HG03520 (cell line): ENCODE data around the gene TNFRSF21.
"Not testable (repeated sequence)": the region's sequence is repeated elsewhere in the genome, so short reads cannot be mapped to it uniquely, and the experiment has no call there.

Experiments
- ATAC-seq: cut with Tn5 transposase; IDR thresholded peaks from one replicate; pipeline ENCODE4 v1.9.1; 2021; ENCODE audit warnings: mild to moderate bottlenecking, moderate library complexity; ENCODE audit not compliant: unreplicated experiment

Gene TNFRSF21

DNA sequence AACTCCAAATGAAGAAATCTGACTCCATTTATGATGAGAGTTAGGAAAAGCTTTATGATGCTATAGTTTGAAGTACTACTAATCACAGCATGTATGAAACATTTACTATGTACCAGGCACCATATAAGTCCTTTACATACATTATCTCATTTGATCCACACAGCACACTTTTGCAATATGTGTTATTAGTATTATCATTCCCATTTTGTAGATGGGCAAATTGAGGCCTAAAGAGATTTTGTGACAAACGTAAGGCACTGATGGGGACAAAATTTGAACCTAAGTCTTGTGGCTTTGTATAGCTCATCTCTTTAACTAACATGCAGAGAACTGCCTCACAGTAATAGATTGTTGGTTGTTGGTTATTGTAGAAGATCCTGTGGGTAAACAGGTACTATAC is 14.2 kb upstream of the TNFRSF21 start:
- no peak for ATAC-seq

DNA sequence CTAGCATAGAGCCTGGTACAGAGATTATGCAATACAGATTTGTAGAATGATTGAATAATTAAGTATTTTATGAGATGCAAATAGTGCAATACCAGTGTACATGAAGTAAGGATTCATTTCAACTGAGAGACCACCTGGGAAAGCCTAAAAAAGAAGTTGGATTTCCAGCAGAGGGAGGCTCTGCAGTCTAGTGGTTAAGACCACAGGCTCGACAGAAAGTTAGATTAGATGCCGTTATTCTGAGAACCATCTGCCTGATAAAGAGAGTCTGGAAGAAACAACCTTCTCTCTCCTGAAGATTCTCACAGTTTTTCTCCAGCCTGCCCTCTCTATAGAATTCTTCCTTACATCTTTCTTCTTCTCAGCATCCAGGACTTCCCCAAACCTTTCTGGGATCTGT is 13.6 kb upstream of the TNFRSF21 start:
- no peak for ATAC-seq

DNA sequence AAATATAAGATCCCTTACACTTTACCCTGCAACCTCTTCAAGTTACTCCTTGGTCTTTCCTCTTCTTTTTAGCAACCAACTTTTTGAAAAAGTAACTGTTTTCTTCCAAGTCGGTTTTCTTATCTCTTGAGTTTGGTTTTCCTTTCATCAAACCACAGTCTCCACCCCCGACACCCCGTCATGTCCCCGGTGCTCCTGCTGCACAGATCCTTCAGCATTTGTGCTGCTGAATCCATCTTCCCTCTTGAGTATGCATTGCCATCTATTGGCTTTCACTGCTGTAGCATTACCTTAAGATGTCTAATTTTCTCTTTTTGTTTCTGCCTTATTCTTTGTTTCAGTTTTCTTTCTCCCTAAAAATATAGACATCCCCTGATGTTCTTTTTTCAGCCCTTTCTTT is 11.9 kb upstream of the TNFRSF21 start:
- ATAC-seq: no peak

DNA sequence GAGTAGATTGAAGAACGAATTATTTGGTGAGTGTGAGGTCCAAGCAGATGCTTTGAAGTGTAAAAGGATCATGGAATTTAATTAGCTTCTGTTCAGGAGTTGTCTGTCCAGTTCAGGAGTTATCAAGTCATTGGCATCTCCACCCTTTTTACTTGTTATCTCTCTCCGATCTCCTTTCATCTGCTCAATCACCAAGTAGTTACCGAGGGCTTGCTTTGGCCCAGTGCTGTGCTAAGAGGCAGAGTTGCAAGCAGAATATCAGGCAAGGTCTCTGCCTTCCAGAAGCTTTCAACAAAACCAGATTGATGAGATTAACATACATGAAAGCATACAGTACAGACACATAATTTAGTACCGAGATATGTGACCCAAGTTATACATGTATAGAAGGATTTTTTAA is 10.2 kb upstream of the TNFRSF21 start:
- no peak for ATAC-seq

DNA sequence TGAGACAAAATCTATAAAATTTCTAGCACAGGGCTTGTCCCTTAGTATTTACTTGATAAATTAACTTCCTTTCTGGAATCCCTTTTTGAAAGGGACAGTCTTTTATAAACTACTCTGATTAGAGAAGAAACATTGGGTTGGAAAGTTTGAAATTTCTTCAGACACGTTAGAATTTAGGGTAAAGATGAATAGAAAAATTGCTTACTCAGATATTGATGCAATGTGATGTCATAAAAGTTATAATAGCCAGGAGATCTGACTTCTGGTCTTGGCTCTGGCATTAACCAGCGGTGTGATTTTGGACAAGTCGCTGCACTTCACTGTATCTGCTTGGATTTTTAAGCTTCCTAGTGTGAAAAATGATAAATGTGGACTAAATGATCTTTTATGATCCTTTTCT is 9.7 kb upstream of the TNFRSF21 start:
- no peak for ATAC-seq

DNA sequence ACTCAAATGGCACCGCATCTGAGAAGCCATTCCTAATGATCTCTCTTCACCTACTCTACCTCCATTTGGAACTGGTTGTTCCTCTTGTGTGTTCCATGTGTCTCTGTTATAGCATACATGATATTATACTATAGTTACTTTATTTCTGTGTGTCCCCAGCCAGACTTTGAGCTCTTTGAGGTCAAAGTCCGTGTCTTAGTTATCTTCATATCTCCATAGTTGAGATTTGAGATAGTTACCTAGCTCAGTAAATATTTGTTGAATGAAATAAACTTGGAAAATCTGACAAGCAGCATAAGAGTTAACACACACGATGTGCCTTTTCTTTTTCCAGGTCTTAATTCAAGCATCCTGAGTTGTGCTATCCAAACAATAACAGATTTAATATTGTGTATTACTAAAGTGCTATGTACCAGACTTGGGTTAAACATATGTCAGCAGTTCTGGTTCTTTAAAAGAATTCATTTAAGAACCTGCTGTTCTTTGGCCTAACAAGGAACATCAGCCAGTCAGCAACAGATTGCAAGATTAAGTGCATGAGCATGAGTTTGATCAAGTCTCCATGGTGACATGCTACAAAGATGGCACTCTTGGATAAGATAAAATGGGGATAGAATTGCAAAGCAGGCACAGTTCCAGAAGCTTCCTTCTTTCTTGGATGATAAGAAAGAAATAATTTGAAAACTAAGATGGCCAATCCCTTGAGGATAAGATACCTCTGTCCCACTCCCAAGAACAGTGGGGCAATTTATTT is 8.7 kb upstream of the TNFRSF21 start:
- no peak for ATAC-seq

DNA sequence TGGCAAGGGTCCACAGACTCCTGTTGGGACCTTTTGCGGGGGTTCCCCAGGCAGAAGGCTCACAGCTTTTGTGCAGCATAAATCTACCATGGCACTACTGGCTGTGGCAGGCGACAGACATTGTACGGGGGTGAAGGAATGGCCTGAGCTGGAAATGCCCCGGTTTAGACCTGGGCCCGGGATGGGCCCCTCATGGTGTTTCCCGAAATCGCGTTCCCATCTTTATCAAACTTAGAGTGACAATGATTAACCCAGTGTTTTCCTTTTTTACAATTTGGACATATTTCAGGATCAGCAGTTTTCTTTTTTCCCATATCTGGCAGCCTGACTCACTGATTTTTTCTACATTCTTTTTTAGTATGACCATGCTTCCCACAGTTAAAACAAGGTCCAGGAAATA is 5.5 kb upstream of the TNFRSF21 start:
- not testable (repeated sequence) for ATAC-seq

DNA sequence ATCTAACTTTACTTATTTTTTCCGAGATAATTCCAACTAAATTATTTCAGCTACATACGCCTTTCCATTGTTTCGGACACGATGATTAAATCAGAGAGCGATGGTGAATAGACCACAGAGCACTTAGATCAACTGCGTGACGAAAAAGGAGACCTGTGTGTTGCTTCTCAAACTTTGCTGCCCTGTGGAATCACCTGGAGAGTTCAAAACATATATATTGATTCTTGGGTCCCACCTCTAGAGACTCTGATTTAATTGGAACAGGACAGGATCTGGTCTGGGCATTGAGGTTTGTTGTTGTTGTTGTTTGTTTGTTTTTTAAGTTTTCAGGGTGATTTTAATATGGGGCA is 401 bp upstream of the TNFRSF21 start:
- no peak for ATAC-seq

DNA sequence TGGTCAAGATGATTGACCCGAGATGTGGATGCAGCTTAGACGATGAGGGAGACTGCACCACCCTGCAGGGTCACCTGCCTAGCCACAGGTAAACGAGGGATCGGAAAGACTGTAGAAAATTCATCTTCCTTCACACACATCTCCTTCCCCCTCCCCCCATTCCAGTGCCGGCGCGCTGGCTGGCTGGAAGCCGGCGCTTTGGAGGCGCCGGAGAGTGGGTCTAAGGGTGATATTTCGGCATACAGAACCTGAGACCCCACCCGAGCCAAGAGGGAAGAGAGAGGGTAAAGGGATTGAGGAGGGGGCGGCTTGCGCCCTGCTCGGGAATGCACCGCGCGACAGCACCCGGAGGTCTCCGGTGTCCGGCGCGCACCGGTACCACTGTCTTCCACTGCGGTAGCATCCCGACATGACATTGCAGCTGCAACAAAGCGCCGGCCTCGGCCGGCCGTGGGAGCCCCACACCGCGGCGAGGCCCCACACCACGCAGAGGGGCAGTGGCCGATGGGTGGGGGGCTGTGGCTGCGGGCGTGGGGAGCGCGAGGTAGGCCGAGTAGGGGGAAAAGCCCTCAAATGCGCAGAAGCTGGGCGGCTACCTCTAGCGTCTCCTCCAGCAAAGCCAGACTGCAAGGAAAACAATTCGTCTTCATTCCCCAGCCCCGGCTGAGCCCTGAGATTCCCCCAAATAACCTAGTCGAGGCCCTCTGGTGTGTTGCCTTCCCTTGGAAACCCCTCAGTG is 984 bp downstream of the TNFRSF21 start:
- ATAC-seq: no peak

DNA sequence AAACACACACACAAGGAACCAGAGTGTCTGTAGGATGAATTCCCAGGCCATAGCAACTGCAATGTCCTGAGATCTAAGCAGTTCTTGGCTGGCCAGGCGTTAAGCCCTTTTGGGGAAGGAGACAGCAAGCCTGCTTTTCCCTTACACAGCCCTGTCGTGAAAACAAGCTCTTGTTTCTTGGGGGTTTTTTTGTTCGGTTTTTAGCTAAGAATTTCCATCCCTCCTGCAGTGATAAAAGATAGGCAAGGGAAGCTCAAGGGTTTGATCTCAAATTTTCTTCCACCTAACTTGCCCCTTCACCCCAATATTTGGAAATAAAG is 1.5 kb downstream of the TNFRSF21 start:
- ATAC-seq: no peak

DNA sequence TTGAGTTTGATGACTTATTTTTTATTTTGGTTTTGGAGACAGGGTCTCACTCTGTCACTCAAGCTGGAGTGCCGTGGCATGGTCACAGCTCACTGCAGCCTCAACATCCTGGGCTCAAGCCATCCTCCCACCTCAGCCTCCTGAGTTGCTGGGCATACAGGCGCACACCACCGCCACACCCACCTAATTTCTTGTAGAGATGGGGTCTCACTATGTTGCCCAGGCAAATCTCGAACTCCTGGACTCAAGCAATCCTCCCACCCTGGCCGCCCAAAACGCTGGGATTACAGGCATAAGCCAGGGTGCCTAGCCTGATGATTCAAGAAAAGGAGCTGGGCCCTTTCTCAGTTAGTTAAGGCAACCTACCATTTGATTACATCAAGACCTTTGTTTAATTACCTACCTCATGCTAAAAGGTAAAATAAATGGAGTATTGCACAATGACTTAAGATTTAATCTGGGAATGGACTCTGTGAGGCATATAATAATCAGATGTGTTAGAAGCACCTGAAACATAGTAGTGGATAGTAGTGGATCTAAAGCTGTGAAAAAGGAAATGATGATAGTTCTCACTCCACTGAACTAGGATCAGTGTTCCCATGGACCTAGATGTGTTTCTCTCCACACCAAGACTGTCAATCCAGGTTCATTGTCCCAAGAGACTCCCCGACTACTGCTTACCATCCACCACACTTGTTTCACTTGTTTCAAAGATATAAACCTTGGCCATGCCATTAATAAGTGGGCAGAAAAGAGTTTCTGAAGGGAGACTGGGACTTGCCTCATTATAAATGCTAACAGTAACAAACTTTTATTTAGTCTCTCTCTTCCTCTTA is 2.1 kb downstream of the TNFRSF21 start:
- ATAC-seq: no peak

DNA sequence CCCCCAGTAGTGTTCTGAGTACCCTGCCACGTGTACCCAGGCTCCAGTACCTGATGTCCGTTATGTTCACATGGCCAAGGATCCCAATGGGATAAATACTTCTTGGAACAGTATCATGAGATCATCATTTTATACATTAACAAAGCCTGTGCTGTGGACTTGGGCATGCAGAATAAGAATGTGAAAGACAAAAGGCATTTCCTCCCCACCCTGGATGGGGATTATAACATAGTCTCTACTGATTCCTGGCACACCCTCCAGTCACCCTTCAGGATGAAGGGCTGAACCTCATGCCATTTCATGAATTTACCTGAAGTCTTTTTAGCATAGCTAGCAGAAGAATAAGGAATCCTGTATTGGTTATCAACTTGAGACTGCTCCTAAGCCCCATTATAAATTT is 2.8 kb downstream of the TNFRSF21 start:
- no peak for ATAC-seq

DNA sequence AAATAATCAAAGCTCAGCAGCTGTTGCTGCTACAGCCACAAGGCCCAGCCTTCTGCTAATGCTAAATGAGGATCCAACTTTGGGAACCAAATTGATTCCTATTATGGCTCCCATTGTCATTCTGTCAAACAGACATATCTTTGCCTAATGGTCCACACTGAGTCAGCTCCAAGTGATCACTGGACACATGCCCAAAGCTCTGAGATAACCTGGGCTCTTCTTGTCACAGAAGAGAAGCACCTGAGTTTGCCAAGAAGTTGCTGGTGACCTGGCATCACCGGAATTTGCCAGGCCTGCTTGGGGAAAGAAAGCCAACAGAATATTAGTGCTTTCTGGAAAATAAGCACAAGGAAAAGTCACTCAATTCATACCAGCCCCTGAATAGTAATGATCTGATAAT is 5.8 kb downstream of the TNFRSF21 start:
- ATAC-seq: no peak

DNA sequence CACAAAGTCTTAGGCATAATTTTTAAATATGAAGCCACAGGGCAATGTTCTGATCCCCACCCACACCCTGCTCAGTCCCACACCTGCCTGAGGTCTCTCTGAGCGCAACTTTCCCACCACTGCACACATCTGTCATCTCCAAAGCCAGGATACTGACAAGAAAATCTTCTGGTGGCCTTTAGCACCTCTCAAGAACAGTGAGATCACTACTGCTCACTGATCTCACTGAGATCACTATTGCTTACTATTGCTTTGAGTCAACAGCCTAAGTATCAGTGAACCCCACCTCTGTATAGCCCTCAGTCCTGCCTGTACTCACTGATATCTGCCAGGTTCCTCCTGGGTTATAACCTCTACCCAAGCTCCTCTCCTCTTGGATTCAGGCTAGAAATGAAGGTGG is 6.4 kb downstream of the TNFRSF21 start:
- no peak for ATAC-seq

DNA sequence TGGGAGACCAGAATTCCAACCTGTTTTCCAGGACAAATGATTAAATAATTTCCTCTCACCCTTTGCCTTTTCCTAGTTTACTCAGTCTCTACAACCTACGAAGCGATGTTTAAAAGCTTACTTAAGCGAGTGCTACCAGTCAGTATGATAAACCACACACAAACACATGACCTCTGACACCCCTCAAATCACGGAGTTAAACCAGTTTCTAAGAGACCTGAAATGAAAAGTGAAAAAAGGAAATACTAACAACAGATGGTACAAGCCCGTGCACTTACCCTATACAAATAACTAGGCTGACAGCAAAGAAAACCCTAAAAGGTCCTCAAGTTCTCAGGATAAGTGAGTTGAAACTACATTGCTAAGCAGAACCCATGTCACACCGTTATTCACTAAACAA is 7.7 kb downstream of the TNFRSF21 start:
- peak; percentile 50 for ATAC-seq

DNA sequence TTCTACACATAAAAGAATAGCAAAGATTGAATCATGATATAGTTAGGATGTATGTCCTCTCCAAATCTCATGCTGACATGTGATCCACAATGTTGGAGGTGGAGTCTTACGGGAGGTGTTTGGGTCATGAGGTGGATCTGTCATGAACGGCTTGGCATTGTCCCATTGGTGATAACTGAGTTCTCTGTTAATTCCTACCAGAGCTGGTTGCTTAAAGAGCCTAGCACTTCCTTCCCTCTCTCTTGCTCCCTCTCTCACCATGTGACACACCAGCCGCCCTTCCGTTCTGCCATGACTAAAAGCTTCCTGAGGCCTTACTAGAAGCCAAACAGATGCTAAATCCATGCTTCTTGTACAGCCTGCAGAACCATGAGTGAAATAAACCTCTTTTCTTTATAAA is 8.3 kb downstream of the TNFRSF21 start:
- no peak for ATAC-seq

DNA sequence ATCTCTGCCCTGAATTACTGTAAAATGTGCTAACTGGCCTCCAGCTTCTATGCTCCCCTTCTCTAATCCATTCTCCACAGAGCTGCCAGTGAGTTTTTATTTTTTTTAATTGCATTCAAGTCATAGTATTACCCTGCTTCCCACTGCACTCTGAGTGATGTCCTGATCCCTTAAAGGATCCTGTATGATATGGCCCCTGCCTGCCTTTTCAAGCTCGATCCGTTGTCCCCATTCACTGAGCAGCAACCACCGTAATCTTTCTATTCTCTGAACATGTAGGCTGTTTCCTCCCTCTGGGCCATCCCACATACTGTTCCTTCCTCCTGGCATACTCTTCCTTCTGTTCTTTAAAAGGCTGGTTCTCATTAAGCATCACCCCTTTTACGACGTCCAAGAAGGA is 9.3 kb downstream of the TNFRSF21 start:
- ATAC-seq: no peak

DNA sequence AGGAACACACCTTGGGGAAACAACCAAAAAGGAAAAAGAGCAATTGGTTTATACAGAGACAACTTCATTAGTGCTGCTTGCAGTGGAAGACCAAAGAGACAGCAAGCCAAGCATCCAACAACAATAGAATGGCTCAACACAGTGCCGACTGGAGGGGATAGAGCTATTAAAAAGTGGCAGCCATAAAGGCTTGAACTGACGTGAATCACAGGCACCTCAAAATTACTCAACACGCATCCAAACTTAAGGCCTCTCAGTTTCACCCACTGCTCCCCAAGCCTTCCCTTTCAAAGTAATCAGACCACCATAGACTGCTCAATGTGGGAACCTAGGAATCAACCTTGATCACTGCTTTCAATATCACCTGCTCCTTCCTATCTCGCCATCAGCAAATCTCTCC is 9.7 kb downstream of the TNFRSF21 start:
- ATAC-seq: no peak

DNA sequence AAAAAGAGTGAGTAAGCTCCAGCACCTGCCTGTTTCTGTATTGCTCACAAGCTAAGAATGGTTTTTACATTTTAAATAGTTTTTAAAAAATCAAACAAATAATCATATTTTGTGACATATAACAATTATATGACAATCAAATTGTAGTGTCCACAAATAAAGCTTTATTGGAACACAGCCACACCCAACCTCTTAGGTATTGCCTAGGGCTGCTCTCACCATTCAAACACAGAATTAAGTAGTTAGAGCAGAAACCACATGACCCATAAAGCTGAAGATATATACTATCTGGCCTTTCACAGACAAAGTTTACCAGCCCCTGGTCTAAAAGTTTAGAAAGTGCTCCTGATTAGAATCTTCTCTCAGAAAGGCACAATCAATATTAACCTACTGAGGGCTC is 11.2 kb downstream of the TNFRSF21 start:
- ATAC-seq: no peak

DNA sequence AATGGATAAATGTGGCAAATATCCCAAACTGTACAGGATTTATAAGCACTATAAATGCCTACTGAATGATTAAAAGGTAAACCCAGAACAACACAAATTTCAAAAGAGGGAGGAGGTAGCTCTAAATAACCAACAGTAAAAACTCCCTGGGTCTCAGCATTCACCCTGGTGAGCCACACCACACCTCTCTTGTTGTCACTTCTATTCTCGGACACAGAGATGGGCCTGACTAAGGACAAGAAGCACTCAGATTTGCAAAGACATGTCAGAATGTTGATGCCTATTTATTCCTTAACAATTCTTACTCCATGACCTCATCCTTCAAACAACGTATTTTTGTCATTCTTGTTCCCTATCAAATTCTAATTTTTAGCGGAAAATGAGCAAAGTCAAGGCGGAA is 14.7 kb downstream of the TNFRSF21 start:
- ATAC-seq: no peak

DNA sequence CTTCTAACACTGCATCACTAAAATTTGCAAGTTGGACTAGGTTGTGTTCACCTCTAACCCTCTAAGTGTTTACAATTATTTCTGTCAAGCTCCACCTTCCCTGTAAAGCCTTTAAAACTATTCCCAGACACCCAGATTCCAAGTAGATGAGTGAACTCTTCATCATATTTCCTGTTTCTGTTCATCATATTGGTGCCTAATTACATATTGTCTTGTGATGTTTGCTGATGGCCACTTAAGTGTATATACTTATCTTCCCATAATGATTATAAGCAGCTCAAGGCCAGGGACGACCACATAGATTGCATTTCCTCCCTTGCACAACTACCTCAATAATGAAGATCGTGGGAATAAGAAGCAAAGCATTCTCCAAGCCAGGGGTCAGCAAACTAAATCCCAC is 16.8 kb downstream of the TNFRSF21 start:
- ATAC-seq: no peak

DNA sequence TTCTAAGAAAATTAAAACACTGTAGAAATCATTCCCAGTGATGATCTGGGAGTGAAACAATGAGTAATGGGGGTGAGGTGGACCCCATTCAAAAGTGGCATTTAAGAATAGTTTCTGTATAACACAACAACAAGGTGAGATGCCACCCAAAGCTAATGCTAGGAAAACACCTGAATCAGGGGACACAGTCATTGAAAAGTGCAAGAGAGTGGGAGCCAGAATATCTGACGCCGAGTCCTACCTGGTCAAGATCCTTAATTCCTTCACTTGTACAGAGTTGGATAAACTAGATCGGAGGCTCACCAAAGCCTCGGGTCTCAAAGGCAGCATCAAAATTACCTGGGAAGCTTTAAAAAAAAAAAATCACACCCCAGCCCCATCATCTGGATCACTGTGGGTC is 17.7 kb downstream of the TNFRSF21 start:
- no peak for ATAC-seq
